ENCODE data around the gene PLA2G4E. TPM values are rescaled to one million over a fixed set of nuclear protein-coding genes. Genes with fewer than 3 reads are reported as not detected.

Gene PLA2G4E
- total RNA-seq, 1 donor from 2014 or later: not detected

Other genes with a start within 250 kb of the PLA2G4E start
- 34.7 TPM for gene MAPKBP1, start 246.6 kb downstream of the PLA2G4E start, total RNA-seq
- 2.2 TPM for gene JMJD7, start 192.9 kb downstream of the PLA2G4E start, total RNA-seq
- gene PLA2G4B, start 182.2 kb downstream of the PLA2G4E start, total RNA-seq: 3.7 TPM
- 0.25 TPM for gene SPTBN5, start 127.0 kb downstream of the PLA2G4E start, total RNA-seq
- gene EHD4, start 48.5 kb downstream of the PLA2G4E start, total RNA-seq: 1.7 TPM
- gene PLA2G4D, start 73.5 kb upstream of the PLA2G4E start, total RNA-seq: not detected
- gene PLA2G4F, start 135.6 kb upstream of the PLA2G4E start, total RNA-seq: not detected
- 55.1 TPM for gene VPS39, start 187.3 kb upstream of the PLA2G4E start, total RNA-seq